NCI-H2196 (cell line): ENCODE data around the gene CDC26.
"Not testable (repeated sequence)": the region's sequence is repeated elsewhere in the genome, so short reads cannot be mapped to it uniquely, and the experiment has no call there.

ENCODE experiments used
- DNase-seq: peaks from one replicate; lab custom pipeline; 2025; ENCODE audit not compliant: unreplicated experiment; lab: John Stamatoyannopoulos, UW

CDC26 gene

DNA sequence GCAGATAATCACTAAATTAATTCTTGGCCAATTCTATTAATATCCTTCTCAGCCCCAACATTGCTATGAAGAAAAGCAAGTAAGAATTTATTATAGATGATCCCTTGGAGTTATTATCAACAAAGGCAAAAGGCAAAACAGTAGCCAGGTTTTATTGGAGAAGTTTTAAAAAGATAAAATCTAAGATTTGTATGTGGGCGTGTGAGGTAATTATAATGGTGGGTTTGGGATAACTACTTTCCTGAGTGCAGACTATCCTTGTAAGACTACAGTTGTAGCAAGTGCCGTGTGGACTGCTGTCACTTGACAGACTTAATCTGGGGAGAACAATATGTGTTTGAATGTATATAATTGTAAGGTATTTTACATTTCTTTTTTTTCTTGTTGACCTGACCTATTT, 30.8 kb downstream of the CDC26 start:
- no peak for DNase-seq

DNA sequence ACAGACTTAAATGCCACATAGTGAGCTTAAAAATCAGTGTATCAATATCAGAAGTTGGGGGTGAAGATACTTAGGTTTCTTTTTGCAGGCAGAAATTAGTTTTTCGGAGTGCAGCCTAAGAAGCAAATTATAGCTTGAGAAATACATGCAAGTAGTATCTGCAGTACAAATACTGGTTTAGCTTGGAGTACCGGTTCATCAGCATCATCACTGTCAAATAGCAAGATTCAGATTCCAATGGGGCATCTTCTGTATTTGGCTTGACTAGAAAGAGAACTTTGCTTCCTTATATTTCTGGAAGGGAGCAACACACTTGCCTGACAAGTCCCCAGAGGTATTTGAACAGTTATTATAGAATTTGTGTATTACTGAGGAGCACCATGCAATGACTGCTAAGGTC, 34.2 kb downstream of the CDC26 start:
- no peak for DNase-seq

DNA sequence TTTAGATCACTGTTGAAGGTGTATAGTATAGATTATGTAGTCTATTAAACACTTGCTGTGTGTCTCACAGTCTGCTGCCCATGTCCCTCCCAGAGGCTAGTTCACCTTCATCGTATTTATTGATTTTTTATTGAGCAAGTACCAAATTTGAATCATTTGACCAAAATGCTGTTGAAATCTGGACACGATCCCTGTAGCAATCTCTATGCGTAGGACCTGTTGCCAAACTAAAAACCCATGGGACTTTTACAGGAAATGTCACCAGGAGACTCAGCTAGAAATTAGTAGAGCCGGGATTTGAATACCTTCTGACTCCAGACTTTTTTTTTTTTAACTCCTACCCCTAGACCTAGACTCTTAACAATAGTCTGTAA, 36.5 kb downstream of the CDC26 start:
- DNase-seq: no peak

DNA sequence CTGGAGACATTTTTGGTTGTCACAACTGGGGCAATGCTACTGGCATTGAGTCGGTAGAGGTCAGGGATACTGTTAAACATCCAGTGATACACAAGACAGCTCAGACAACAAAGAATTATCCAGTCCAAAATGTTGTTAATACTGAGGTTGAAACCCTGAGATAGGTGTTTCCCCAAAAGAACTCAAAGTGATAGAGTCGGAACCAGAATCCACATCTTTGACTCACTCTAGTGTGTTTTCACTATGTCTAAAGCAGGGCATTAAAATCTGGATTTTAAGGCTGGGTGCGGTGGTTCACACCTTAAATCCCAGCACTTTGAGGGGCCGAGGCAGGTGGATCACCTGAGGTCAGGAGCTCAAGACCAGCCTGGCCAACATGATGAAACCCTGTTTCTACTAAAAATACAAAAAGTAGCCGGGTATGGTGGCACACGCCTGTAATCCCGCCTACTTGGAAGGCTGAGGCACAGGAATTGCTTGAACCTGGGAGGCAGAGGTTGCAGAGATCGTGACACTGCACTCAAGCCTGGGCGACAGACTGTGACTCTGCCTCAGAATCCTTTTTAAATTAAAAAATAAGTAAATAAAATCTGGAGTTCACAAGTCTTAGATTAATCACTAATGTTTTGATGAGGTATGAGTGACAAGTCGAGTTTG, 37.0 kb downstream of the CDC26 start:
- DNase-seq: no peak

DNA sequence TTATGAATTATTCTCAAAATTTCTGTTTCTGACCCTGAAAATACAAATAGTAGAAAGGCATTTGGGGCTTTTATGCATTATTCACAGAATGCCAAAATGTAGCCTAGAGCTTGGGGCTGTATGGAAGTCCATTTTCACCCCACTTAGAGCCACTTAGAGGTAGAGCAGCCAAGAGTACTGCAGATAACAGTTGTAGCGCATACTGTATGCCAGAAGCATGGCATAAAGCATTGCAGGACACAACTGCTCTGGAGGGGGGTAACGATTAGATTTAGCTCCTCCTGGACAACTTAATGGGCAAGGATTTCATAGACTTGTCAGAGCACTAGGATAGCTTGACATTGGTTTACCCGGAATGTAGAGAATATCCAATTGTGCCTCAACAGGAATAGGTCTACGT, 38.3 kb downstream of the CDC26 start:
- no peak for DNase-seq

DNA sequence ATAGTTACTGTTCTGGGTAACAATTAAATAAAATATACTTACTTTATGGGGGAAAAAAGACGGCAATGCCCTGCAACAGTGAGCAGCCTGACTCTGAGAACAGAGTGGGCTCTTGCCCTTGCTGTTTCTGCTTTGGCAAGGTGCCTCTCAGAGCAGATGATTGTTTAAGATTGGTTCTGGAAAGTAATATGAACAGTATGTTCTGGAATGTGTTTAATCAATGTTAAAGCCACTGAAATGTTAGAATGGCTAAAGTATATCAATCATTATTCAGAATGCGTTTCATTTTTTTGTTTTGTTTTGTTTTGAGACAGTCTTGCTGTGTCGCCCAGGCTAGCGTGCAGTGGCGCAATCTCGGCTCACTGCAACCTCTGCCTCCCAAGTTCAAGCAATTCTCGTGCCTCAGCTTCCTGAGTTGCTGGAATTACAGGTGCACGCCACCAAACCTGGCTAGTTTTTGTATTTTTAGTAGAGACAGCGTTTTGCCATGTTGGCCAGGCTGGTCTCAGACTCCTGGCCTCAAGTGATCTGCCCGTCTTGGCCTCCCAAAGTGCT, 39.6 kb downstream of the CDC26 start:
- DNase-seq: not testable (repeated sequence)

DNA sequence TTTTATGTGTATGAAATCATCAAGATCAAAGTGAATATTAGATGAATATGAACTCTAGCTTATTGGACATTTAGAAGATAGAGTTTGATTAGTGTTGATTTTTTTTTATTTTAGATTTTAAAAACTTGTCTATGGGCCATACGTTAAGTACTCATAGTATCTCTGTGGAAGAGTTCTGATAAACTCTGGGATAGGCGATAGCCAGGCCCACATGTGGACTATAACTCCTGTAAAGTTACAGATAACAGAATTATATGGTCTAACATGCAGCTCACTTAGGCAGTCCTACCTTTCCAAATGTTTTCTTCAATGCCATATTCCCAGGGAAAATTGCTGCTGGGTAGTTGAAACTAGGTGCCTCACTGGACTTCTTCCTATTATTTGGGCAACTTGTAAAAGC, 43.7 kb downstream of the CDC26 start:
- no peak for DNase-seq

DNA sequence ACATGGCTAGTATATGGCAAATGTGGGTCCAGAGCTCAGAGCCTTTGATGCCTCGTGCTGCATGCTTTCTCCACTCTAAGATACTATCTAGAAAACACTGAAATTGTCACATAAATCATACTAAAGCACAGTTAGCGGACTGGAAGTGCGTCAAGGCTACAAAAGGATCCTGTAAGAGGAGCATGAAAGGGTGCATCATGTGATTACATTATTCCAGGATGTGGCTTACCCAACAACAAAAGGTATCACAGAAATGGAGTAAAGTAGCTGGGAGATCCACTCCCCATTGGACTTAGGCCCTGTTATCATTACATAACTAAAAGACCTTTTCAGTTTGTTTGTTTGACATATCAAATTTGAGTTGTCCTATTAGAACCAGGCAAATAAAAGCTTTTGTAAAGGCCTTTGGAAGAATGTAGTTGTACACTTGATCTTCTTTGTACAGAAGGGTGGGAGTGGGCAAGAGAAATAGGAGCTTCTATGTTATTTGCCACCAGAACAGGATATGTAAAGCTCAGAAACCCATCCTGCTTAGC, 47.2 kb downstream of the CDC26 start:
- DNase-seq: peak; percentile 20

DNA sequence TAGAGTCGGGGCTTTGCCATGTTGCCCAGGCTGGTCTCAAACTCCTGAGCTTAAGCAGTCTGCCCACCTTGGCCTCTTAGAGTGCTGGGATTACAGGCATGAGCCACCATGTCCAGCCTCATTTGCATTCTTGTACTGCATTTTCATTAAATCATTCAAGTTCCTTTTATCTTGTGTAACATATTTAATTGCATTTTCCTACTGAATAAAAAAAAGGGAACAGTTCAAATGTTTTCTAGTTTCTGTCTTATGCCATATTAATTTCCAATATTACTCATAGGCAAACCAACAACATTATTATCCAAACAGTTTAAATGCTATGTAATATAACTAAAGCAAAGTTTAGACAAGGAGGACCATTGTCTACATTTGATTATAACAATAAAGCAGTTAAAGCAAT, 47.9 kb downstream of the CDC26 start:
- no peak for DNase-seq

DNA sequence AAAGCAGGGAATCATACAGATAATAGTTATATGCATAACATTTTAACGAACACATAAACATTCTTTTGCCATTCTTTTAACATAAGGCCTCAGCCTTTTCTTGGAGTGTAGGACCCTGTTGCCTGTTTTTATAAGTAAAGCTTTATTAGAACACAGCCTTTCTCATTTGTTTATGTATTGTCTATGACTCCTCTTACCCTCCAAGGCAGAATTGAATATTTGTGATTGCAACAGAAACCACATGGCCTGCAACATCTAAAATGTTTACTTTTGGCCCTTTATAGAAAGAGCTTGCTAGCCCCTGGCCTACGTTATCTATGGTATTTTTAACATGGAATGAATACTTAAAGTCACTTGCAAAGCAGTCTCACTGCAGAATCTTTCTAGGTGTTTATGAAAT, 51.4 kb downstream of the CDC26 start:
- DNase-seq: no peak

DNA sequence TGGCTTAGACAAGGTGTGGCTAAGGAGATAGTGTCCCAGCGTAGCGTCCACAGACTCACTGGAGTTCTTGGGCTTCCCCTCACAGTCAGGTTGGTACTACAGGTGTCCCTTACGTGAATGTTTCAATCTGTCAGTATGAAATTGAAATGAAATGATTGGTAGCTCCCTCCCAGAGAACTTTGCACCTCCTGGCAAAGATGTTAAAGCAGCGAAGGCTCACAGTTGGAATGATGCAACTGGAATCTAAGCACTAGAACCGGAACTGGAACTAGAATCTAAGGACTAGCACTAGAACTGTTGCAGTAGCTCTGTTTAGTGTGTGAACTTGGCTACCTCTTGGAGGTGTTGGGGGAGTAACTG, 52.9 kb downstream of the CDC26 start:
- no peak for DNase-seq

DNA sequence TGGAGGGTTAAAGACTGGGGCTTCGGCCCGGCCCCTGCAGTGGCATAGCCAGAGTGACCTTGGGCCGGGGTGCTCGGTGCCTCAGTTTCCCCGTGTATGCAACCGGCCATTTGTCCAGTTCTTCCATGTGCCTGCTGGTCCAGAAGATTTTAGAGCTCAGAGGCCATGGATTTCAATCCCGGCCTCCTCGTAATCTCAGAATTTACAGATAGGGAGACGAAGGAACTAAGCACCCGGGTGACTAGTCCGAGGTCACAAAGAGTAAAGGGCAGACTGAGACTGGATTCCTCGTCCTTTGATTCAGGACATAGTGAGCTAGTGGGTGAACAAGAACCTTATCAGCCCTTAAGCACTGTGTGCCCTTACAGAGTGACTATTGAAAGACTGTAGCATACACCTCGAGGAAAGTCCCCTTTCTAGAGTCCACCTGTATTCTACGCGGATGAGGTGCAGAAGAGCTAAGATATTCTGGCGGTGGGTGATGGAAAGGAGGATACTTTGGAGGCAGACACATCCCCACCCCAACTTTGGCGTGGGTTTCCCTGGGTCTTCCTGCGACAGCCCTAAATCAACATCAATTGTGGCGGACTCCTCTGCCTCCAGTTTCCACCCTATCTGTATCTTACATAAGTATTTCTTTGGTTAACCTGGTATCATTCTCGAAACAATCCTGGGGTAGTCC, 53.4 kb downstream of the CDC26 start:
- DNase-seq: no peak

DNA sequence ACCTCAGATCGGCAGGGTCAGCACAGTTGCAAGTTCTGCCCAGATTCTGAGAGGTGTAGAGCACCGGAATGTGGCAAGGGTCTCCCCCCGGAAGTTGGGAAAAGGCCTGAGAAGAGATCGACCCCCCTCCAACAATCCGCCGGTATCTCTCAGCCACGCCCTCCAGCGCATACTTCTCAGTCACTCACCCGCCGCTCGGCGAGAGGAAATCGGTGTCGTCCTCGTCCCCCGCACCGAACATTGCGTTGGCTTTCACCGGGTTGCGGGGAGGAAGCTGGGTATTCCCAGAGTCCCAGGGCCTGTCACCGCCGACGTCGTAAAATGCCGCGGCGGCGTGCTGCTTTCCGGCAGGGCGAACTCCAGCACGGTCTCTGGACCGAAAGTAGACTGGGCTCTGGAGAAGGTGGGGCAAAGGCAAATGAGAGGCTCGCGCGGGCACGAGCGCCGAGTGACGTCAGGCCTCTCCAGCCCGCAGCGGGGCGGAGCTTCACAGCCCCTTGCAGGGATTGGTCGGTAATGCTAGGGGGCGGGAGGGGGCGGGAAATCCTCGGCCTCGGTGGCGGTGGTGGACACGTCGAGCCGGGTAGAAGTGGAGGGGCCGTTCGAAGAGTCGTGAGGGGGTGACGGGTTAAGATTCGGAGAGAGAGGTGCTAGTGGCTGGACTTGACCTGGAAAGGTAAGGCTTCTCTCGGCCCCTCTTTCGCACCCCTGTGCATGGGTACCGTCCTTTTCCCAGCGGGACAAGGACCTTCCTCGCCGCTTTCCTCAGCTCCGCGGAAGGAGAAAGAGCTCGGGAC, 54.2 kb downstream of the CDC26 start, which contains the start of the genes FKBP15 and SLC31A1:
Gene FKBP15, minus strand, starts transcription at position 275 of the 797 bp plus-strand sequence. Its CDS starts 34 bp downstream, at position 241.
Gene SLC31A1, plus strand, starts transcription at position 542 of the 797 bp plus-strand sequence. CDS start 34,605 bp downstream, outside the sequence.
- DNase-seq: peak; percentile 96

DNA sequence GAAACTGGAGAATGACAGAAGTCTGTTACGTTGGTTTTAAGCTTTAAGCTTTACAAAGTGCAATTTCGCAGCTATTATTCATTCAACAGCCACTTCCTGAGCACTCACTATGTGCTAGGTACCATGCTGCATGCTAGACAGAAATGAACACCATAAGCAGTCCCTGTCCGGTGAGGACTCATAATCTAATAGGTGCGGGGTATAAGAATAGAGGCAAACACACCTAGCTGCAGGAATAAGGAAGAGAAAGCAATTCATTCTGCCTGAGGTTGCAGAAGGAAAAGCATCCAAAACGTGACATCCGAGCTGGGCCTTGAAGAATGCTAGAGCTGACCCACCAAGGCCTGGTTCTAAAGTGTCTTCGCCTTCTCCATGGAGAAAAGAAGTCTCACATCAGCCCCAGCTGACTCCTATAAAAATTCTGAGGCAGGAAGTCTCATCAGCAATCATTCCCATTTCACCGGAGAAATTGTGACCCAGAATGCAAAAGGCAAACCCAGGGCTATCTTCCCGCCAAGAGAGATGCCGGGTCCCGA, 54.8 kb downstream of the CDC26 start:
- DNase-seq: no peak

DNA sequence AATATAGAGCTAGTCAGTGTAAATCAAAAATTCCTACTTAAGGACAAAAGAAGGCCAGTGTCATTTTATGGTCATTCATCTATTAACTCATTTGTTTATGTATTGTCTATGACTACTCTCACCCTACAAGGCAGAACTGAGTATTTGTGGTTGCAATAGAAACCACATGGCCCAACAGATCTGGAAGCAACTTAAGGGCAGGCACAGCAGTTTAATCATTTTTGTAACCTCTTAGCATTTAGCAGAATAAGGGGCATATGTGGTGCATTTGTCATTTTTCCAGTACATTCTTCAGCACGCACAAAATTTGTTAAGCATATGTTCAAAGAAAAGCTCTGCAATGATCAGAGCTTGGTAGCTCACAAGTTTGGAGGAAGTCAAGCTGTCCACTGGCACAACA, 55.4 kb downstream of the CDC26 start:
- no peak for DNase-seq

DNA sequence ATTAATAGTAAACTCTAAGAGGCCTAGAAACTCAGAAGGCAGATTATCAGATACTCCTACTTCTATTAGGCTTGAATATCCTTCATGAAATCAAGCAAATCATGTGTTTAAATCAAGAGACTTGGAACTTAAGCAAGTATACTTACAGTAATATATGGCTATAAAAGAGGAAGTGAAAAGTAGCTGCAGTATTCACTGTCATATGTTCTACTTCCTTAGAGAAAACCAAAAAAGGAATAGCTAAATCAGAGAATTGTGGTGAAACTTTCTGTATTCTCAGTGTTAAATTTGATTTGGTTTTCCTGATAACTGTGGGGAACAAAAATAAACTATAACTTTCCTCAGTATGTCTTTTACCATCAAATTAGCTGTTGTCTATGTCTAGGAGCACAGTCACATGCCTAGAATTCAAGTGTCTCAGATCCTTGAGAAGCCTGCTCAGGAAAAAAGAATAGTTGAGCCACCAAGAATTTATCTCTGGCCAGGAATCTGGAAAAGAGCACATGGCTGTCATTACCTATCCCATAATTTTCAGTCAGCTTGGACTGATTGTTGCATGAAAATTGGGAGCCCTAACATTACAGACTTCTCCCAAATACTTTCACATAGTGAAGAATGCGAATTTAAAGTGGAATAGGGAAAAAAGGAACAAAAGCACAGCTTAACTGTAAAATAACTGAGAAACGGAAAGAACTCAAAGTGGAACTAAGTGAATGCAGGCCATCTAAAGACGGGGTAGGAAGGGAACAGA, 56.0 kb downstream of the CDC26 start:
- no peak for DNase-seq
